CD14-positive monocyte (primary cell): ENCODE measurements around the gene PNLIPRP2. TPM values are rescaled to one million over a fixed set of nuclear protein-coding genes. Genes with fewer than 3 reads are reported as not detected.

Source experiments
- DNase-seq, 3 donors: peaks; one replicate each; pipeline ENCODE4 v3.0.0-alpha.2; 2011 to 2022
- H2AFZ ChIP-seq: 2 replicates; pipeline ENCODE4 v1.6.0; 2012; ENCODE audit warnings: mild to moderate bottlenecking, low read depth, low read length, inconsistent platforms; ENCODE audit not compliant: insufficient read depth, poor library complexity, severe bottlenecking
- H3K27ac ChIP-seq, 2 donors: 1 replicate in 1 of 2; 2 replicates in 1 of 2; pipeline ENCODE4 v1.5.1; 2012 to 2013; ENCODE audit warnings: low read length in 2 of 2, control low read depth in 1 of 2, inconsistent platforms in 1 of 2, low read depth in 1 of 2, mild to moderate bottlenecking in 1 of 2
- H3K27me3 ChIP-seq, 2 donors: one replicate each; pipeline versions ENCODE4 v1.6.0 to v1.6.1; 2011 to 2013; ENCODE audit warnings: low read length in 2 of 2; ENCODE audit not compliant: control insufficient read depth in 2 of 2, insufficient read depth in 2 of 2
- H3K36me3 ChIP-seq, 2 donors: replicated peaks in 1 of 2; 1 replicate in 1 of 2; 2 replicates in 1 of 2; pipeline versions ENCODE4 v1.5.1 to v1.6.1; 2012 to 2013; ENCODE audit warnings: low read length in 2 of 2, control low read depth in 1 of 2, inconsistent platforms in 1 of 2, mild to moderate bottlenecking in 1 of 2; ENCODE audit not compliant: insufficient read depth in 2 of 2, control insufficient read depth in 1 of 2
- H3K4me1 ChIP-seq, 2 donors: 1 replicate in 1 of 2; 2 replicates in 1 of 2; pipeline versions ENCODE4 v1.5.1 to v1.6.1; 2012 to 2013; ENCODE audit warnings: low read length in 2 of 2, control low read depth in 1 of 2, inconsistent platforms in 1 of 2, mild to moderate bottlenecking in 1 of 2, moderate library complexity in 1 of 2; ENCODE audit not compliant: insufficient read depth in 2 of 2, control insufficient read depth in 1 of 2
- H3K4me2 ChIP-seq: replicated peaks from 2 replicates; pipeline ENCODE3; 2012; ENCODE audit warnings: low read length, moderate library complexity, mild to moderate bottlenecking; ENCODE audit not compliant: poor library complexity, severe bottlenecking; ENCODE audit errors: extremely low read depth
- H3K4me3 ChIP-seq, 3 experiments: fragments of 200-600 bp in 1 of 3; sonication (generic) in 1 of 3; replicated peaks in 1 of 3; 1 replicate in 2 of 3; 2 replicates in 1 of 3; pipeline ENCODE4 v1.5.1; 2011 to 2013; ENCODE audit warnings: low read length in 3 of 3, mild to moderate bottlenecking in 3 of 3, control low read depth in 2 of 3, low read depth in 2 of 3, inconsistent platforms in 1 of 3, moderate library complexity in 1 of 3
- H3K79me2 ChIP-seq: 2 replicates; pipeline ENCODE4 v1.6.0; 2012; ENCODE audit warnings: mild to moderate bottlenecking, control low read depth, inconsistent platforms, low read length, moderate library complexity; ENCODE audit not compliant: insufficient read depth
- H3K9ac ChIP-seq: 2 replicates; pipeline ENCODE4 v1.6.0; 2017; ENCODE audit warnings: low read length, mild to moderate bottlenecking; ENCODE audit not compliant: insufficient read depth, poor library complexity, severe bottlenecking
- H3K9me3 ChIP-seq, 2 donors: replicated peaks in 1 of 2; 1 replicate in 1 of 2; 2 replicates in 1 of 2; pipeline versions ENCODE4 v1.5.1 to v1.6.1; 2012 to 2013; ENCODE audit warnings: low read length in 2 of 2, control low read depth in 1 of 2; ENCODE audit not compliant: control insufficient read depth in 1 of 2, insufficient read depth in 1 of 2
- H4K20me1 ChIP-seq: 2 replicates; pipeline ENCODE4 v1.6.0; 2012; ENCODE audit warnings: mild to moderate bottlenecking, low read length, control low read depth, moderate library complexity; ENCODE audit not compliant: insufficient read depth
- H3K27ac Mint-ChIP-seq, 7 donors: one replicate each; pipeline ENCODE4 v1.8.0; 2020; ENCODE audit warnings: mild to moderate bottlenecking in 7 of 7, mixed read lengths in 7 of 7, moderate library complexity in 6 of 7, inconsistent platforms in 2 of 7
- H3K27me3 Mint-ChIP-seq, 3 donors: one replicate each; pipeline ENCODE4 v1.8.0; 2021 to 2022; ENCODE audit warnings: low read depth in 3 of 3, mild to moderate bottlenecking in 3 of 3, mixed read lengths in 3 of 3, moderate library complexity in 3 of 3, inconsistent platforms in 1 of 3
- H3K36me3 Mint-ChIP-seq, 2 donors: one replicate each; pipeline ENCODE4 v1.8.0; 2020; ENCODE audit warnings: mixed read lengths in 2 of 2, inconsistent platforms in 1 of 2, mild to moderate bottlenecking in 1 of 2
- H3K4me1 Mint-ChIP-seq: one replicate; pipeline ENCODE4 v1.8.0; 2020; ENCODE audit warnings: mild to moderate bottlenecking, mixed read lengths
- H3K4me3 Mint-ChIP-seq, 2 donors: one replicate each; pipeline ENCODE4 v1.8.0; 2020; ENCODE audit warnings: mild to moderate bottlenecking in 2 of 2, mixed read lengths in 2 of 2, moderate library complexity in 1 of 2
- H3K9me3 Mint-ChIP-seq, 7 donors: one replicate each; pipeline ENCODE4 v1.8.0; 2020 to 2022; ENCODE audit warnings: mixed read lengths in 7 of 7, mild to moderate bottlenecking in 6 of 7, moderate library complexity in 6 of 7, inconsistent platforms in 2 of 7
- WGBS: methylation state at CpG from one replicate; pipeline ENCODE4 v1.1.5; 2013; ENCODE audit warnings: missing lambda C conversion rate; ENCODE audit not compliant: insufficient coverage; 5-methylcytosine and 5-hydroxymethylcytosine counted together
- intact Hi-C, 2 donors: fragments of 100-400 bp; cut with micrococcal nuclease; formaldehyde crosslinking; loops; one replicate each; pipeline versions ENCODE4 v1.15.0 to v1.15.1; 2023
- polyA plus RNA-seq, 3 donors: library from polyadenylated mRNA; depleted of rRNA in 1 of 3; unstranded in 2 of 3; stranded (reverse) in 1 of 3; fragments of 300-500 nt in 2 of 3; fragments of >200 nt in 1 of 3; fragmentation: Illumina TruSeq in 2 of 3; gene quantifications; 1 replicate in 2 of 3; 2 replicates in 1 of 3; pipeline ENCODE4 v1.2.3, GENCODE V29; 2012 to 2021
- TF ChIP-seq, protein P1 (sequence below): fragments of 200-600 bp; IDR thresholded peaks from one replicate; pipeline ENCODE4 v1.8.0; 2022; ENCODE audit warnings: antibody characterized with exemption, mild to moderate bottlenecking

The PNLIPRP2 gene
- polyA plus RNA-seq, 3 donors, result not detected

DNA sequence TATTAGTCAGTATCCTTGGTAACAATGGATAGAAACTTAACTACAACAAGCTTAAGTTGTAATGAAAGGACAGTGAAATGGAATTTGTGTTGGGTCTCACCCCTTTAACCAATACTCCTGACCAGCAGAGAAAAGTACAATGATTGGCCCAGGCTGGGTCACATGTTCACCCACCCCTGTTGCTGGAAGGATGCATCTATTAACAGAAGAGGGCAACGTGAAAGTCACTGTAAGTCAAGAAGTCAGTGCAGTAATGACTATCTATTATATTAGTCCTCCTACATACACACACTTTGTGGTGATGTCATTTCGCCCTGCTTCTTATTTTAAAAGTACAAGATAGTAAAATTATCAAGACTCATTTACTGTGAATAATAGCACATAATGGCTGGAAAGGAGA, 16.2 kb downstream of the PNLIPRP2 start:
- Mint-ChIP-seq H3K36me3 (no peaks in the 10 kb centered on the region), H3K9me3 (peaks cover 0 to 9% (median 2%) of the 10 kb centered on the region in 7 donors), H3K4me3 (no peak overlapping the region), H3K27ac (no peak overlapping the region), H3K27me3 (peaks cover 0 to 9% (median 8%) of the 10 kb centered on the region in 3 donors), H3K4me1 (no peaks in the 10 kb centered on the region)
- H3K9me3 ChIP-seq, result no peaks in the 10 kb centered on the region
- no peak overlapping the region for H3K4me3 ChIP-seq
- no peaks in the 10 kb centered on the region for H3K4me1 ChIP-seq
- H3K9ac ChIP-seq, result no peak overlapping the region
- H3K27ac ChIP-seq, result no peak overlapping the region
- intact Hi-C loops, result no loop called here
- no peaks in the 10 kb centered on the region for H3K27me3 ChIP-seq
- H4K20me1 ChIP-seq, result no peaks in the 10 kb centered on the region
- H3K4me2 ChIP-seq, result no peak overlapping the region
- WGBS, result no CpG with 5 or more reads among the region's 2 CpGs
- H3K36me3 ChIP-seq, result no peaks in the 10 kb centered on the region
- no peaks in the 10 kb centered on the region for H3K79me2 ChIP-seq
- no peak for DNase-seq
- TF ChIP-seq, protein P1, sequence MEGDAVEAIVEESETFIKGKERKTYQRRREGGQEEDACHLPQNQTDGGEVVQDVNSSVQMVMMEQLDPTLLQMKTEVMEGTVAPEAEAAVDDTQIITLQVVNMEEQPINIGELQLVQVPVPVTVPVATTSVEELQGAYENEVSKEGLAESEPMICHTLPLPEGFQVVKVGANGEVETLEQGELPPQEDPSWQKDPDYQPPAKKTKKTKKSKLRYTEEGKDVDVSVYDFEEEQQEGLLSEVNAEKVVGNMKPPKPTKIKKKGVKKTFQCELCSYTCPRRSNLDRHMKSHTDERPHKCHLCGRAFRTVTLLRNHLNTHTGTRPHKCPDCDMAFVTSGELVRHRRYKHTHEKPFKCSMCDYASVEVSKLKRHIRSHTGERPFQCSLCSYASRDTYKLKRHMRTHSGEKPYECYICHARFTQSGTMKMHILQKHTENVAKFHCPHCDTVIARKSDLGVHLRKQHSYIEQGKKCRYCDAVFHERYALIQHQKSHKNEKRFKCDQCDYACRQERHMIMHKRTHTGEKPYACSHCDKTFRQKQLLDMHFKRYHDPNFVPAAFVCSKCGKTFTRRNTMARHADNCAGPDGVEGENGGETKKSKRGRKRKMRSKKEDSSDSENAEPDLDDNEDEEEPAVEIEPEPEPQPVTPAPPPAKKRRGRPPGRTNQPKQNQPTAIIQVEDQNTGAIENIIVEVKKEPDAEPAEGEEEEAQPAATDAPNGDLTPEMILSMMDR, result no peak
- H2AFZ ChIP-seq, result no peak overlapping the region

DNA sequence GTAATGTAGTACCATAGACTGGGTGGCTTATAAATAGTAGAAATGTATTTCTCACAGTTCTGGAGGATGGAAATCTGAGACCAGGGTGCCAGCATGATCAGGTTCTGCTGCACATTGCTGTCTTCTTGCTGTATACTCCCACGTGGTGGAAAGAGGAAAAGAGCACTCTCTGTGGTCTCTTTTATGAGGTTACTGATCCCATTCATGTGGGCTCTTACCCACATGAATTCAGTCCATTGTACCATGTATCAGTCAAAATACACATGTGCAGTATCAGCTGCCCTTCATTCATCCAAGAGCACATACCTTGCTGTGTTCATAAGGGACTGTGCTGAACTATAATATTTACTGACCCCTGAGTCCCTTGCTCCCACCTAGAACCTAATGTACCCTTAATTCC, 17.1 kb downstream of the PNLIPRP2 start:
- Histone ChIP-seq H2AFZ (no peak overlapping the region), H3K9me3 (no peaks in the 10 kb centered on the region), H3K27me3 (no peaks in the 10 kb centered on the region), H3K4me1 (no peaks in the 10 kb centered on the region), H3K27ac (no peak overlapping the region), H3K79me2 (no peaks in the 10 kb centered on the region), H3K36me3 (no peaks in the 10 kb centered on the region), H3K4me3 (no peak overlapping the region), H3K4me2 (no peak overlapping the region), H3K9ac (no peak overlapping the region), H4K20me1 (no peaks in the 10 kb centered on the region)
- WGBS, result no CpG with 5 or more reads among the region's 1 CpG
- Mint-ChIP-seq H3K4me1 (no peaks in the 10 kb centered on the region), H3K27me3 (peaks cover 0 to 9% (median 8%) of the 10 kb centered on the region in 3 donors), H3K36me3 (no peaks in the 10 kb centered on the region), H3K27ac (no peak overlapping the region), H3K4me3 (no peak overlapping the region), H3K9me3 (peaks cover 0 to 9% (median 2%) of the 10 kb centered on the region in 7 donors)
- intact Hi-C loops, result no loop called here
- TF ChIP-seq, protein P1, result no peak
- DNase-seq, result no peak
